Stimulated activated CD8-positive, alpha-beta memory T cell treated with anti-CD3 and anti-CD28 coated beads, Interleukin-7, amount 100 ng/mL, for 1 hour (primary cell): ENCODE measurements around the gene COBLL1.

Experiments
- DNase-seq, 2 donors: peaks; one replicate each; pipeline ENCODE4 v3.0.0-alpha.2; 2020; ENCODE audit warnings: low read depth in 2 of 2

COBLL1 gene

GRCh38 chr2:164821338-164821737, 20.3 kb downstream of the COBLL1 start:
- DNase-seq = no peak

DNA sequence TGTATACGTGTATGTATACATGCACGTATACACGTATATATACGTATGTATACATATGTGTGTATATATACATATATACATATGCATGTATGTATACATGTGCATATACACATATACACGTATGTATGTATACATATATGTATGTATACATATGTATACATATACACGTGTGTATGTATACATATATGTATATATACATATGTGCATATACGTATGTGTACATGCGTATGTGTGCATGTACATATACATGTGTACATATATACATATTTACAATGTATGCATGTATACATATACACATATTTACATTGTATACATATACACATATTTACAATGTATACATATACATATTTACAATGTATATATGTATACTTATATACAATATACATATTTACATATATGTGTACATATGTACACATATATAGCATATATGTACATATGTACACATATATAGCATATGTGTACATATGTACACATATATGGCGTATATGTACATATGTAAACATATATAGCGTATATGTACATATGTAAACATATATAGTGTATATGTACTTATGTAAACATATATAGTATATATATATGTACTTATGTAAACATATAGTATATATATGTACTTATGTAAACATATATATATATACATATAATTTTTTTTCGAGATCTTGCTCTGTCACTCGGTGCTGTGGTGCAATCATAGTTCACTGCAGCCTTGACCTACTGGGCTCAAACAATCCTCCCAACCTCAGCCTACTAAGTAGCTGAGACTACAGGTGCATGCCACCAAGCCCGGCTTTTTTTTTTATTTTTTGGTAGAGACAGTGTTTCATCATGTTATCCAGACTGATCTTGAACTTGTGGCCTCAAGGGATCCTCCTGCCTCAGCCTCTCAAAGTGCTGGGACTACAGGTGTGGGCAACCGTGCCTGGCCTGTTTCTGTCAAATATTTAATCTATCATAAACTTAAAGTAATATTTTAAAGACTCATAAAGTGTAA, 23.2 kb downstream of the COBLL1 start:
- no peak for DNase-seq

GRCh38 chr2:164816900-164817299, 24.7 kb downstream of the COBLL1 start:
- DNase-seq = no peak

DNA sequence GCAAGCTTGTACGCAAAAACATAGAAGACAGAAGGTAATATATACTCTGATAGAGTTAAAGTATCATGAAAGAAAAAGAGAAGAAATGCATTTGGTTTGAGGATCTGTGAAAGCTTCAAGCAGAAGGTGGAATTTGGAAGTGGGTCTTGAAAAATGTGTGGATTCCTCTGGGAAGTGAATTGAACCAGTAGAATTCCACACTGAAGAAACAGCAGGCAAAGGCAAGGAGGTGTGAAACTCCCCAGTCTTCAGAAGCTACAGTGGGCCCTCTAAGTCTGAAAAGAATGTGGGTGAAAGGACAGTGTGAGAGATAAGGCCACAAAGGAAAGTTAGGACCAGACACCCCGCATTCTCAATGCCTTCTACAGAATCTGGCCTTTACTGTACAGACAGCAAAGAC, 25.6 kb downstream of the COBLL1 start:
- no peak for DNase-seq

GRCh38 chr2:164815071-164815793, 26.4 kb downstream of the COBLL1 start:
- DNase-seq = no peak

DNA sequence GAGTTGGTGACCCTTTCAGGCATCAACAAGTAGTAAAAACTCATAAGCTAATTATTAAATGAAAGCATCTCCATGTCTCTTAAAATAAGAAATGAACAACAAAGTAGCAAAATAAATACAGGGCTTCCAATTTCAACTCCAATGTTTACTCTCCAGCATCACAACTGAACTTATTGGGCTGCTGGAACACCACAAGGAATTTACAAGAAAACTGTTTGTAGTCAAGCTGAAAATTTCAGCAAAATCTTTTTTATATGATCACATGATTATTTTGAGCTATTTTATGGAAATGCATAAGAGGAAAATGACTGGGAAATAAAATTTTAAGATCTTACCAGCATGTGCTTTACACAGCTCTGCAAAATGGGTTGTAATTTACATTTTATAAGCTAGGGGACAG, 28.1 kb downstream of the COBLL1 start:
- no peak for DNase-seq

GRCh38 chr2:164812378-164812777, 29.2 kb downstream of the COBLL1 start:
- no peak for DNase-seq

GRCh38 chr2:164811819-164812218, 29.8 kb downstream of the COBLL1 start:
- no peak for DNase-seq

- DNase-seq = no peak
Observed at GRCh38 chr2:164810843-164811242, 30.8 kb downstream of the COBLL1 start.

DNA sequence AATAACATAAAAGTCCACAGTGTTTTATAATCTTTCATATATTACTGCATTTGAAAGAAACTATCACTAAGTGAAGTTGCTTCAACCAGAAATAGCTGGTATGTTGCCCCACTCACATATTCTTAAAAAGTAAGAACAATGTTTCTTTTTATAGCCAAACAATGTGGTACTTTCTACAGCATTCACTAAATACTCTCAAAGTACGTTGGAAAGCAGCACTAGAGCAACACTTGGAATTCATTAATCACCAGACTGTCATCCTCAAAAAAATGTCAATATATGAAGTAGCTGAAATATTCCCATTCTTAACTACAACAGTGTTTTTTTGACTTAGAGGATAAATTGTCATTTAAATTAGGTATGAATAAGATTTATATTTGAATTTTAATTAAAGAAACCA, 32.8 kb downstream of the COBLL1 start:
- DNase-seq = no peak

- no peak for DNase-seq
Observed at GRCh38 chr2:164803776-164804466, 37.7 kb downstream of the COBLL1 start.

- no peak for DNase-seq
Observed at GRCh38 chr2:164802095-164802707, 39.4 kb downstream of the COBLL1 start.

- no peak for DNase-seq
Observed at GRCh38 chr2:164800572-164800971, 41.1 kb downstream of the COBLL1 start.

DNA sequence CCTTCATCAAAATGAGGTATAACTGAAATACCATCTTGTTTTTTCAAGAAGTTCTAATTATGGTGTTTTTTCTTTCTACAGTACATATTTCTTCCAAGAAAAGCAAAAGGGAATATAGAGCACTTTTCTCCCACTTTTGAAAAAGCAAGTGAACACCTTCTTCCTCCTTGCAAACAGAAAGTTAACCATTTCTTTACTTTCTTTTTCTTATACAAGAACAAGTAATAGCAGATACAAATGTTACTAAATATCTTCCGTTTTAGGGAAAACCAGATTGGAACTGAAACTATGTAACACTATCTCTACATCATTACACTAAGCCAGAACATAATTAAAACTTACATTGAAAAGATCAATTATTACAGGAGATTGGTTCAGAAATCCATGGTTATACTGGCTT, 44.0 kb downstream of the COBLL1 start:
- no peak for DNase-seq

DNA sequence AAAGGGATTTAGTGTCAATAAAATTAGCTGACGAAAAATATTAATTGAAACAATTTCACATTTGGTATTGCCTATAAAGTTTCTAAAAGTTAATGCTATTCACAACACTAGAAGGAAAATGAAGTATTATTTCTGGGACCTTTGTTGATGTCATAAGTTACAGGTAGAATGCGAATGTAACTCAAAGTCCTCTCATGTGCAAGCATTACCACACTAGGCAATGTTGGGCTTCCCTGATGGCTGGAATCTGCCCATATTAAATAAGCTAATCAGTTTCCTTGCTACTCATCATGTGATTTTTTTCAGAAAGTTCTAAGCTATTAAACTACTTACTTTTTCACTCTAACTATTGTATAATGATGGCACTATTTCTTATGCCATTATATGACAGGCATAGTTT, 44.6 kb downstream of the COBLL1 start:
- DNase-seq = no peak

GRCh38 chr2:164794432-164795231, 47.0 kb downstream of the COBLL1 start:
- no peak for DNase-seq

DNA sequence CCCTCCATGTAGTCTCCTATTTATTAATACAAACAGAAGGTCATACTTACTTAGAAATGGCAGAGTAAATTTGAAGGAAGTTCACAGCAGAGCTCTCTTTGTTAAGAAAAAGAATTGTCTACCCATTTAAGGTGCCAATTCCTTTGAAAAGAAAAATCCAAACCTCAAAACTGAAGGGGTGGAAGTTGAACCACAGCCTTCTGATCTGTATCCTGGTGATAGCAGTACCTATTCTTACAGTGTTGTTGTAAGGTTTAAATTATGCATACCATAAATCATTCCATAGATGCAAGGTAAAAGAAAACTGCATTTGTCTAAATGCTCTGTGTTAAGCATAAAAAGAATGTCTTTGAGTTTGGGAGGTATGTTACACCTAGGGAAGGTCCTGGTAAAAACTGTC, 47.6 kb downstream of the COBLL1 start:
- no peak for DNase-seq

DNA sequence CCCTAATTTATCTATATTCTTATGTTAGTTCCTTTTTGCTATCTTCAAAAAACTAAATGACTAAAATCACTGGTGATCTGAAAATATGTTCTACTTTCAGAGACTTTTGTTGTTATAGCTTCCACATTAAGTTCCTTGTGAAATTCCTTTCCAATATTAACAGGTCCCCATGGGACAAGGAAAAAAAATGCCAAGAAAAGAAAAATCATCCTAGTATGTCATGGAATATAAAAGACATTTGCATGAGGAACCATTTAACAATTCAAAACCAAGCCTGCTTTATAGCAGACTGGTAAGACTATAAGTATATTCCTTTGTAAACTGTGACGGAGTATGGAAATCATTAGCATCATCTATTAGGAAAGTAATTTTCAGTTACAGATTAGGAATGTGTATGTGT, 48.1 kb downstream of the COBLL1 start:
- no peak for DNase-seq

- DNase-seq = no peak
Observed at GRCh38 chr2:164792316-164793170, 49.1 kb downstream of the COBLL1 start.

- no peak for DNase-seq
Observed at GRCh38 chr2:164789968-164790367, 51.7 kb downstream of the COBLL1 start.
